SK-N-SH treated with all-trans-retinoic acid at 6 μM for 48 hours (cell line): ENCODE measurements around the gene FAM81B.

Experiments
- ATAC-seq: fragments of 200-7000 bp; cut with Tn5 transposase; 3 replicates; pipeline ENCODE4 v1.9.1; 2020; ENCODE audit warnings: mild to moderate bottlenecking, moderate library complexity
- ARNTL ChIP-seq: fragments of 450-650 bp; formaldehyde crosslinking; IDR thresholded peaks from 2 replicates; pipeline ENCODE4 v1.5.0; 2020; ENCODE audit warnings: low read depth, mild to moderate bottlenecking, moderate library complexity, borderline replicate concordance
- BACH2 ChIP-seq: fragments of 250-450 bp; sonication (Bioruptor Pico); IDR thresholded peaks from 2 replicates; pipeline ENCODE4 v1.9.0; 2021; ENCODE audit warnings: mild to moderate bottlenecking, borderline replicate concordance
- CSDC2 ChIP-seq: fragments of 250-450 bp; sonication (Bioruptor Pico); IDR thresholded peaks from 2 replicates; pipeline ENCODE4 v1.5.0; 2020; ENCODE audit warnings: mild to moderate bottlenecking, moderate library complexity
- CSRNP3 ChIP-seq: fragments of 250-450 bp; sonication (Bioruptor Pico); IDR thresholded peaks from 2 replicates; pipeline ENCODE4 v1.5.1; 2021; ENCODE audit warnings: mild to moderate bottlenecking, moderate library complexity
- ESRRG ChIP-seq: fragments of 250-450 bp; sonication (Bioruptor Pico); IDR thresholded peaks from 2 replicates; pipeline ENCODE4 v1.6.1; 2021; ENCODE audit warnings: mild to moderate bottlenecking
- GLIS3 ChIP-seq: fragments of 250-450 bp; sonication (Bioruptor Pico); IDR thresholded peaks from 2 replicates; pipeline ENCODE4 v1.5.0; 2020; ENCODE audit warnings: mild to moderate bottlenecking, moderate library complexity
- ISL1 ChIP-seq: fragments of 250-450 bp; sonication (Bioruptor Pico); IDR thresholded peaks from 2 replicates; pipeline ENCODE4 v2.1.2; 2022; ENCODE audit warnings: mild to moderate bottlenecking, moderate library complexity
- OSR1 ChIP-seq: fragments of 250-450 bp; sonication (Bioruptor Pico); IDR thresholded peaks from 2 replicates; pipeline ENCODE4 v1.8.0; 2022; ENCODE audit warnings: moderate library complexity, mild to moderate bottlenecking, inconsistent platforms
- POU6F1 ChIP-seq: fragments of 250-450 bp; sonication (Bioruptor Pico); IDR thresholded peaks from 2 replicates; pipeline ENCODE4 v1.8.0; 2021; ENCODE audit warnings: low read depth, mild to moderate bottlenecking, moderate library complexity, borderline replicate concordance
- PPARA ChIP-seq: fragments of 250-450 bp; sonication (Bioruptor Pico); IDR thresholded peaks from 2 replicates; pipeline ENCODE4 v1.5.0; 2020; ENCODE audit warnings: mild to moderate bottlenecking, borderline replicate concordance
- RARB ChIP-seq: fragments of 250-450 bp; sonication (Bioruptor Pico); IDR thresholded peaks from 2 replicates; pipeline ENCODE4 v1.8.0; 2021; ENCODE audit warnings: mild to moderate bottlenecking, moderate library complexity
- SNAI2 ChIP-seq: fragments of 250-450 bp; sonication (Bioruptor Pico); IDR thresholded peaks from 2 replicates; pipeline ENCODE4 v1.5.0; 2020; ENCODE audit warnings: mild to moderate bottlenecking, moderate library complexity
- TCF4 ChIP-seq: fragments of 250-450 bp; sonication (Bioruptor Pico); IDR thresholded peaks from 2 replicates; pipeline ENCODE4 v1.8.0; 2021; ENCODE audit warnings: mild to moderate bottlenecking, moderate library complexity, borderline replicate concordance
- TOX ChIP-seq: fragments of 250-450 bp; sonication (Bioruptor Pico); IDR thresholded peaks from 2 replicates; pipeline ENCODE4 v1.8.0; 2021; ENCODE audit warnings: mild to moderate bottlenecking, moderate library complexity, borderline replicate concordance
- ZFP30 ChIP-seq: fragments of 450-650 bp; formaldehyde crosslinking; IDR thresholded peaks from 2 replicates; pipeline ENCODE4 v1.5.0; 2022; ENCODE audit warnings: mild to moderate bottlenecking, moderate library complexity
- ZNF565 ChIP-seq: fragments of 450-650 bp; formaldehyde crosslinking; conservative IDR thresholded peaks from 2 replicates; pipeline ENCODE4 v1.5.0; 2020; ENCODE audit warnings: low read depth, mild to moderate bottlenecking, moderate library complexity
- ZNF70 ChIP-seq: fragments of 450-650 bp; formaldehyde crosslinking; IDR thresholded peaks from 2 replicates; pipeline ENCODE4 v1.5.0; 2020; ENCODE audit warnings: mild to moderate bottlenecking, moderate library complexity
- ZNF8 ChIP-seq: fragments of 450-650 bp; formaldehyde crosslinking; IDR thresholded peaks from 2 replicates; pipeline ENCODE4 v1.5.0; 2020; ENCODE audit warnings: mild to moderate bottlenecking, moderate library complexity
- TF ChIP-seq, protein P1 (sequence below): fragments of 250-450 bp; sonication (Bioruptor Pico); IDR thresholded peaks from 2 replicates; pipeline ENCODE4 v1.5.1; 2020; ENCODE audit warnings: low read depth, mild to moderate bottlenecking, moderate library complexity
- TF ChIP-seq, protein P2 (sequence below): fragments of 250-450 bp; sonication (Bioruptor Pico); IDR thresholded peaks from 2 replicates; pipeline ENCODE4 v1.5.0; 2020; ENCODE audit warnings: mild to moderate bottlenecking, moderate library complexity

The FAM81B gene

DNA sequence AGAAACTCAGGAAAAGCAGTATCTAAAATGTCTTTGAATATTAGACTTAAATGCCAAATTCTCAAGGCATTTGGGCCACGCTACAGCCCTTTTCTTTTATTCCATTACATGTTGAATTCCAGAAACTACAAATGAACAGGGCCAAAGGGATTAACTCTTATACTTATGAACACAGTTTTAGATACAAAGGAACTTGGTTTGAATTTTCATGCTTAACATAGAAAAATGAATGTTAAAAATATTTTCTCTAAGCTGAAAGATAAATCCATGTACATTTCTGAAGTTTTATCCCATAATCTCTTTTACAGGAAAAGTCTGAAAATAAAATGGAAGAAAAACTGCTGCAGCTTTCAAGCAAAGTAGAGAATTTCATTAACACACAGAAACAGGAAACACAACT, 56.8 kb downstream of the FAM81B start (continued):
- TF ChIP-seq, protein P1, sequence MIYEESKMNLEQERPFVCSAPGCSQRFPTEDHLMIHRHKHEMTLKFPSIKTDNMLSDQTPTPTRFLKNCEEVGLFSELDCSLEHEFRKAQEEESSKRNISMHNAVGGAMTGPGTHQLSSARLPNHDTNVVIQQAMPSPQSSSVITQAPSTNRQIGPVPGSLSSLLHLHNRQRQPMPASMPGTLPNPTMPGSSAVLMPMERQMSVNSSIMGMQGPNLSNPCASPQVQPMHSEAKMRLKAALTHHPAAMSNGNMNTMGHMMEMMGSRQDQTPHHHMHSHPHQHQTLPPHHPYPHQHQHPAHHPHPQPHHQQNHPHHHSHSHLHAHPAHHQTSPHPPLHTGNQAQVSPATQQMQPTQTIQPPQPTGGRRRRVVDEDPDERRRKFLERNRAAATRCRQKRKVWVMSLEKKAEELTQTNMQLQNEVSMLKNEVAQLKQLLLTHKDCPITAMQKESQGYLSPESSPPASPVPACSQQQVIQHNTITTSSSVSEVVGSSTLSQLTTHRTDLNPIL (CRISPR knock-in tag): no peak
- TF ChIP-seq ZNF565 (CRISPR knock-in tag) (no peak), BACH2 (CRISPR knock-in tag) (no peak), TCF4 (CRISPR knock-in tag) (no peak), POU6F1 (CRISPR knock-in tag) (no peak)
- TF ChIP-seq, all 23 proteins: peak for 0

GRCh38 chr5:95448789-95449188, 57.6 kb downstream of the FAM81B start:
- TF ChIP-seq CSRNP3 (CRISPR knock-in tag) (no peak), OSR1 (CRISPR knock-in tag) (no peak), ZFP30 (CRISPR knock-in tag) (no peak), ESRRG (CRISPR knock-in tag) (no peak), ARNTL (CRISPR knock-in tag) (no peak)
- TF ChIP-seq, protein P1 (CRISPR knock-in tag): no peak
- TF ChIP-seq, all 23 proteins: peak for 0
- no peak for ATAC-seq

DNA sequence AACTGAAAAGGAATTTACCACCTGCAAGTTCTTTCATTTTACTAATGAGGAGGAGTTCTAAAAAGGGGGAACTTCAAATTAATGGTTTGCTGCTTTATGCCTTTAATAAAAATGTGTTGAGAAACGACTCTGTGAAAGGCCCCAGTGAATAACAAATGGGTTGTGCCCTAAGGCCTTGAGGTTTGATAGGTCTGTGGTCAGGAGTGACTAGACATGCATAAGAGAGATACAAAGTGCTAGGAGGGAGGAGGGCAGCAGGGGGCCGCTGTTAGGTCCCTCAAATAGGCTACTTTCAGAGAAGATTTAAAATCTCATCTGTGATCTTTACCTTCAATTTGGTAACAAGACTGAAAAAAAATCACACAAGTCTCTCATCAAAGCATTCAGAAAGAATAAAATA, 58.3 kb downstream of the FAM81B start:
- ATAC-seq: no peak
- TF ChIP-seq ARNTL (CRISPR knock-in tag) (no peak), ISL1 (CRISPR knock-in tag) (no peak), OSR1 (CRISPR knock-in tag) (no peak), ESRRG (CRISPR knock-in tag) (no peak)

GRCh38 chr5:95454536-95454935, 63.4 kb downstream of the FAM81B start:
- TF ChIP-seq, protein P1 (CRISPR knock-in tag): no peak
- TF ChIP-seq CSRNP3 (CRISPR knock-in tag): no peak
- TF ChIP-seq CSDC2 (CRISPR knock-in tag): no peak
- TF ChIP-seq ZNF70 (CRISPR knock-in tag): no peak
- TF ChIP-seq TOX (CRISPR knock-in tag): no peak
- TF ChIP-seq PPARA (CRISPR knock-in tag): no peak
- TF ChIP-seq SNAI2 (CRISPR knock-in tag): no peak
- TF ChIP-seq, protein P2, sequence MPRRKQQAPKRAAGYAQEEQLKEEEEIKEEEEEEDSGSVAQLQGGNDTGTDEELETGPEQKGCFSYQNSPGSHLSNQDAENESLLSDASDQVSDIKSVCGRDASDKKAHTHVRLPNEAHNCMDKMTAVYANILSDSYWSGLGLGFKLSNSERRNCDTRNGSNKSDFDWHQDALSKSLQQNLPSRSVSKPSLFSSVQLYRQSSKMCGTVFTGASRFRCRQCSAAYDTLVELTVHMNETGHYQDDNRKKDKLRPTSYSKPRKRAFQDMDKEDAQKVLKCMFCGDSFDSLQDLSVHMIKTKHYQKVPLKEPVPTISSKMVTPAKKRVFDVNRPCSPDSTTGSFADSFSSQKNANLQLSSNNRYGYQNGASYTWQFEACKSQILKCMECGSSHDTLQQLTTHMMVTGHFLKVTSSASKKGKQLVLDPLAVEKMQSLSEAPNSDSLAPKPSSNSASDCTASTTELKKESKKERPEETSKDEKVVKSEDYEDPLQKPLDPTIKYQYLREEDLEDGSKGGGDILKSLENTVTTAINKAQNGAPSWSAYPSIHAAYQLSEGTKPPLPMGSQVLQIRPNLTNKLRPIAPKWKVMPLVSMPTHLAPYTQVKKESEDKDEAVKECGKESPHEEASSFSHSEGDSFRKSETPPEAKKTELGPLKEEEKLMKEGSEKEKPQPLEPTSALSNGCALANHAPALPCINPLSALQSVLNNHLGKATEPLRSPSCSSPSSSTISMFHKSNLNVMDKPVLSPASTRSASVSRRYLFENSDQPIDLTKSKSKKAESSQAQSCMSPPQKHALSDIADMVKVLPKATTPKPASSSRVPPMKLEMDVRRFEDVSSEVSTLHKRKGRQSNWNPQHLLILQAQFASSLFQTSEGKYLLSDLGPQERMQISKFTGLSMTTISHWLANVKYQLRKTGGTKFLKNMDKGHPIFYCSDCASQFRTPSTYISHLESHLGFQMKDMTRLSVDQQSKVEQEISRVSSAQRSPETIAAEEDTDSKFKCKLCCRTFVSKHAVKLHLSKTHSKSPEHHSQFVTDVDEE (CRISPR knock-in tag): no peak
- no peak for TF ChIP-seq ISL1 (CRISPR knock-in tag)
- no peak for TF ChIP-seq BACH2 (CRISPR knock-in tag)
- no peak for TF ChIP-seq RARB (CRISPR knock-in tag)
- TF ChIP-seq ZNF8 (CRISPR knock-in tag): no peak
- TF ChIP-seq GLIS3: no peak
- no peak for TF ChIP-seq ZFP30 (CRISPR knock-in tag)
- no peak for TF ChIP-seq POU6F1 (CRISPR knock-in tag)

More at GRCh38 chr5:95454536-95454935, 63.4 kb downstream of the FAM81B start:
- ATAC-seq: no peak
